ENCODE results near the gene KDM6A. TPM values are rescaled to one million over a fixed set of nuclear protein-coding genes. Genes with fewer than 3 reads are reported as not detected.

Gene KDM6A
- total and polyA plus RNA-seq, 2 of the 13 experiments (the other 11 are each of a cell fraction or from before 2014, with no cell fraction given), result 16.7 to 18.2 TPM

DNA sequence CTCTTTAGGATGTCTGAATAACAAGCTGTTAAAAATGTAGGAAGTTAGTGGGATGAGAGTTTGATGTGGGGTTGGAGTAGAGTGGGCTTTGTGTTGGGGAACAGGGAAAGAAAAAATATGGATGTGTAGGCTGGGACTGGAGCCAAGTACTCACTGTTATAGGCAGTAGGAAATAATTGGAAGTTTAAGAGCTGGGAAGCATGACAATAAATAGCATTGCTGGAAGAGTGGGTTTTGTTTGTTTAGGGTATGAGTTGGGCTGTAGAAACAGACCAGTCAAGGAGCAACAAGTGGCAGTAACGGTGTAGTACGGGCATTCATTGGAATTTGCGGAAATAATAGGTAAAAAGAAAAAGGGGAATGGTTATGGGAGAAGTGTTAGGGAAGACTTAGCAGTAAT, 81.6 kb downstream of the KDM6A start (continued):
- no peak for TF ChIP-seq NCOR1 (IDR thresholded peaks at IDR 0.05; ENCODE audit: borderline replicate concordance, low read length)
- TF ChIP-seq SMYD3 (CRISPR knock-in tag; IDR thresholded peaks at IDR 0.05), result no peak

DNA sequence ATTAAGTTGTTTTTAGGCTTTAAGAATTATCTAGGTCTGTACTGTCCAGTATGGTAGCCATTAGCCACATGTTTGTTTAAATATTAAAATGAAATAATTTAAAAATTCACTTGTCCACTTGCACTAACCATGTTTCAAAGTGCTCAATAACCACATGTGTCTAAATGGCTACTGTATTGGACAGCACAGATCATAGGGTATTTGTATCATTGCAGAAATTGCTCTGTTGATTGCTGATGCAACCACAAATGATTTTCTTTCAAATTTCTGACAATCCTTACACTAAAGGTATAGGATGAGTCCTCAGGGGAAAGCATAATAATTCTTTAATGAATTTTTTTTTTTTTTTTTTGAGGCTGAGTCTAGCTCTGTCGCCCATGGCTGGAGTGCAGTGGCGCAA, 84.9 kb downstream of the KDM6A start:
- no peak for FAIRE-seq
- no peak for DNase-seq (ENCODE audit: low spot score)
- Histone ChIP-seq H4K20me1 (ENCODE audit: insufficient read depth, low read length) (peaks cover 12% of the 10 kb centered on the region; the same call in 1 of the 2 replicates), H3K79me2 (ENCODE audit: insufficient read depth, low read length) (peaks cover 75% of the 10 kb centered on the region), H3K4me2 (ENCODE audit: low read depth, low read length) (no peak overlapping the region), H3K27ac (ENCODE audit: extremely low read length, insufficient read depth, low read length) (no peak overlapping the region), H3K27me3 (ENCODE audit: control insufficient read depth in 1 of 2, insufficient read depth in 2 of 2, low read length in 2 of 2) (no peaks in the 10 kb centered on the region), H3K36me3 (replicated peaks in 1 of 2; ENCODE audit: control insufficient read depth in 1 of 2, insufficient read depth in 2 of 2, low read length in 2 of 2) (no peaks in the 10 kb centered on the region), H2AFZ (ENCODE audit: low read length) (no peak overlapping the region), H3K4me3 (replicated peaks in 1 of 3; ENCODE audit: insufficient read depth in 1 of 3, low read depth in 2 of 3, low read length in 3 of 3) (no peak overlapping the region), H3K9ac (ENCODE audit: insufficient read depth, low read depth, low read length) (no peak overlapping the region), H3K4me1 (ENCODE audit: insufficient read depth, low read length) (peaks cover 14% of the 10 kb centered on the region; the same call in 1 of the 2 replicates), H3K9me3 (ENCODE audit: low read length) (no peaks in the 10 kb centered on the region)
- in situ Hi-C loops (cut with HindIII; ENCODE audit: extremely low pct_ligation_motif_present, low pct_unique_long_range_greater_than_20kb) (no loop called here), intact Hi-C loops (cut with micrococcal nuclease; ENCODE audit: unreplicated experiment) (no loop called here)
- ATAC-seq, result no peak
- BruUV-seq (replicated peaks), result no TSS peak
- WGBS (ENCODE audit: low lambda C conversion rate), result 96% methylated on average over 2 of the region's 2 CpGs
- ChIA-PET CTCF (ENCODE audit: low intra/inter-chr PET ratio, low total read pairs) (no interaction called here), POLR2A (no interaction called here)
- TF ChIP-seq, protein P1, sequence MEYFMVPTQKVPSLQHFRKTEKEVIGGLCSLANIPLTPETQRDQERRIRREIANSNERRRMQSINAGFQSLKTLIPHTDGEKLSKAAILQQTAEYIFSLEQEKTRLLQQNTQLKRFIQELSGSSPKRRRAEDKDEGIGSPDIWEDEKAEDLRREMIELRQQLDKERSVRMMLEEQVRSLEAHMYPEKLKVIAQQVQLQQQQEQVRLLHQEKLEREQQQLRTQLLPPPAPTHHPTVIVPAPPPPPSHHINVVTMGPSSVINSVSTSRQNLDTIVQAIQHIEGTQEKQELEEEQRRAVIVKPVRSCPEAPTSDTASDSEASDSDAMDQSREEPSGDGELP (IDR thresholded peaks at IDR 0.05; ENCODE audit: borderline replicate concordance, low read depth), result no peak
- TF ChIP-seq, protein P2, sequence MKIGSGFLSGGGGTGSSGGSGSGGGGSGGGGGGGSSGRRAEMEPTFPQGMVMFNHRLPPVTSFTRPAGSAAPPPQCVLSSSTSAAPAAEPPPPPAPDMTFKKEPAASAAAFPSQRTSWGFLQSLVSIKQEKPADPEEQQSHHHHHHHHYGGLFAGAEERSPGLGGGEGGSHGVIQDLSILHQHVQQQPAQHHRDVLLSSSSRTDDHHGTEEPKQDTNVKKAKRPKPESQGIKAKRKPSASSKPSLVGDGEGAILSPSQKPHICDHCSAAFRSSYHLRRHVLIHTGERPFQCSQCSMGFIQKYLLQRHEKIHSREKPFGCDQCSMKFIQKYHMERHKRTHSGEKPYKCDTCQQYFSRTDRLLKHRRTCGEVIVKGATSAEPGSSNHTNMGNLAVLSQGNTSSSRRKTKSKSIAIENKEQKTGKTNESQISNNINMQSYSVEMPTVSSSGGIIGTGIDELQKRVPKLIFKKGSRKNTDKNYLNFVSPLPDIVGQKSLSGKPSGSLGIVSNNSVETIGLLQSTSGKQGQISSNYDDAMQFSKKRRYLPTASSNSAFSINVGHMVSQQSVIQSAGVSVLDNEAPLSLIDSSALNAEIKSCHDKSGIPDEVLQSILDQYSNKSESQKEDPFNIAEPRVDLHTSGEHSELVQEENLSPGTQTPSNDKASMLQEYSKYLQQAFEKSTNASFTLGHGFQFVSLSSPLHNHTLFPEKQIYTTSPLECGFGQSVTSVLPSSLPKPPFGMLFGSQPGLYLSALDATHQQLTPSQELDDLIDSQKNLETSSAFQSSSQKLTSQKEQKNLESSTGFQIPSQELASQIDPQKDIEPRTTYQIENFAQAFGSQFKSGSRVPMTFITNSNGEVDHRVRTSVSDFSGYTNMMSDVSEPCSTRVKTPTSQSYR (CRISPR knock-in tag; IDR thresholded peaks at IDR 0.05; ENCODE audit: borderline replicate concordance), result no peak
- TF ChIP-seq CHD4 (IDR thresholded peaks at IDR 0.05; ENCODE audit: borderline replicate concordance, low read length) (no peak), ZNF747 (CRISPR knock-in tag; IDR thresholded peaks at IDR 0.05; ENCODE audit: borderline replicate concordance) (no peak), ZNF337 (CRISPR knock-in tag; IDR thresholded peaks at IDR 0.05; ENCODE audit: borderline replicate concordance, low read depth) (no peak), RAD51 (IDR thresholded peaks at IDR 0.05; ENCODE audit: borderline replicate concordance) (no peak), BHLHE40 (IDR thresholded peaks at IDR 0.05; ENCODE audit: low read length) (no peak), IKZF5 (CRISPR knock-in tag; IDR thresholded peaks at IDR 0.05) (no peak), ATF2 (CRISPR knock-in tag; IDR thresholded peaks at IDR 0.05) (no peak)
